Ramos (cell line): ENCODE measurements around the gene STXBP3.
"Not testable (repeated sequence)": the region's sequence is repeated elsewhere in the genome, so short reads cannot be mapped to it uniquely, and the experiment has no call there.

Experiments used
- in situ Hi-C: fragments of 300-500 bp; cut with MboI; formaldehyde crosslinking; loops from one replicate; pipeline ENCODE4 v1.14.3; 2022; ENCODE audit warnings: low sequenced_read_pairs; ENCODE audit not compliant: unreplicated experiment

The STXBP3 gene

GRCh38 chr1:108725906-108726305 is 20.6 kb upstream of the STXBP3 start:
- in situ Hi-C loops = no loop called here

GRCh38 chr1:108728327-108728923 is 18.0 kb upstream of the STXBP3 start:
- in situ Hi-C loops = no loop called here

- in situ Hi-C loops = no loop called here
Measured at GRCh38 chr1:108729481-108729880, 17.0 kb upstream of the STXBP3 start.

GRCh38 chr1:108732398-108732797 is 14.1 kb upstream of the STXBP3 start:
- in situ Hi-C loops = no loop called here

GRCh38 chr1:108734171-108734865 is 12.2 kb upstream of the STXBP3 start:
- in situ Hi-C loops = no loop called here

- in situ Hi-C loops = no loop called here
Measured at GRCh38 chr1:108742253-108742652, 4.2 kb upstream of the STXBP3 start.

GRCh38 chr1:108745980-108746381 is 493 bp upstream of the STXBP3 start:
- in situ Hi-C loops = no loop called here

- in situ Hi-C loops = no loop called here
Measured at GRCh38 chr1:108747171-108747850, 837 bp downstream of the STXBP3 start.

- in situ Hi-C loops = no loop called here
Measured at GRCh38 chr1:108747898-108748297, 1.4 kb downstream of the STXBP3 start.

- in situ Hi-C loops = no loop called here
Measured at GRCh38 chr1:108749081-108749480, 2.6 kb downstream of the STXBP3 start.

GRCh38 chr1:108750476-108751181 is 4.2 kb downstream of the STXBP3 start:
- in situ Hi-C loops = no loop called here

GRCh38 chr1:108753363-108753762 is 6.9 kb downstream of the STXBP3 start:
- in situ Hi-C loops = no loop called here

- in situ Hi-C loops = no loop called here
Measured at GRCh38 chr1:108758796-108759195, 12.3 kb downstream of the STXBP3 start.

GRCh38 chr1:108767115-108767514 is 20.6 kb downstream of the STXBP3 start:
- in situ Hi-C loops = no loop called here

- in situ Hi-C loops = no loop called here
Measured at GRCh38 chr1:108767708-108768107, 21.2 kb downstream of the STXBP3 start.

- in situ Hi-C loops = no loop called here
Measured at GRCh38 chr1:108777839-108778238, 31.4 kb downstream of the STXBP3 start.

- in situ Hi-C loops = no loop called here
Measured at GRCh38 chr1:108779455-108779854, 33.0 kb downstream of the STXBP3 start.

- in situ Hi-C loops = no loop called here
Measured at GRCh38 chr1:108780937-108781574, 34.6 kb downstream of the STXBP3 start.

GRCh38 chr1:108781575-108781944 is 35.1 kb downstream of the STXBP3 start:
- in situ Hi-C loops = not testable (repeated sequence)

- in situ Hi-C loops = no loop called here
Measured at GRCh38 chr1:108785264-108785663, 38.8 kb downstream of the STXBP3 start.

- in situ Hi-C loops = no loop called here
Measured at GRCh38 chr1:108785880-108786279, 39.4 kb downstream of the STXBP3 start.
